ENCODE results near the gene ING2. TPM values are rescaled to one million over a fixed set of nuclear protein-coding genes. Genes with fewer than 3 reads are reported as not detected.
"Not testable (repeated sequence)": the region's sequence is repeated elsewhere in the genome, so short reads cannot be mapped to it uniquely, and the experiment has no call there.

ING2 gene
- 1 to 10 TPM; 9.3 to 9.8 TPM for total RNA-seq
- polyA plus RNA-seq (ENCODE audit: insufficient read length in 6 of 6), result 10 to 100 TPM; 21.6 to 29.4 (median 24.7) TPM
- long read RNA-seq, donor 1, transcript ING2-201 (2 exons, 1,189 nt), result major isoform, 32 of 44 reads
- long read RNA-seq, donor 1, transcript ING2-202 (2 exons, 599 nt), result minor isoform, 5 of 44 reads
- long read RNA-seq, donor 1, partial matches to known transcripts, result 7 of 44 reads
- long read RNA-seq, donor 1, other reads (novel, unspliced or antisense), result 0 of 44 reads
- long read RNA-seq, donor 2, transcript ING2-202 (2 exons, 599 nt), result minor isoform, 7 of 38 reads
- long read RNA-seq, donor 2, transcript ING2-201 (2 exons, 1,189 nt), result major isoform, 19 of 38 reads
- long read RNA-seq, donor 2, partial matches to known transcripts, result 12 of 38 reads
- long read RNA-seq, donor 2, other reads (novel, unspliced or antisense), result 0 of 38 reads
- long read RNA-seq, donor 3, transcript ING2-201 (2 exons, 1,189 nt), result major isoform, 7 of 18 reads
- long read RNA-seq, donor 3, transcript ING2-202 (2 exons, 599 nt), result minor isoform, 5 of 18 reads
- long read RNA-seq, donor 3, partial matches to known transcripts, result 6 of 18 reads
- long read RNA-seq, donor 3, other reads (novel, unspliced or antisense), result 0 of 18 reads
- long read RNA-seq, donor 4, partial matches to known transcripts, result 1 of 2 reads
- long read RNA-seq, donor 4, other reads (novel, unspliced or antisense), result 0 of 2 reads
- long read RNA-seq, donor 5, transcript ING2-202 (2 exons, 599 nt), result minor isoform, 6 of 20 reads
- long read RNA-seq, donor 5, transcript ING2-201 (2 exons, 1,189 nt), result major isoform, 14 of 20 reads
- long read RNA-seq, donor 5, partial matches to known transcripts, result 0 of 20 reads
- long read RNA-seq, donor 5, other reads (novel, unspliced or antisense), result 0 of 20 reads
- long read RNA-seq, donor 6, transcript ING2-202 (2 exons, 599 nt), result minor isoform, 6 of 43 reads
- long read RNA-seq, donor 6, transcript ING2-201 (2 exons, 1,189 nt), result major isoform, 32 of 43 reads
- long read RNA-seq, donor 6, partial matches to known transcripts, result 5 of 43 reads
- long read RNA-seq, donor 6, other reads (novel, unspliced or antisense), result 0 of 43 reads
- long read RNA-seq, donor 7, transcript ING2-201 (2 exons, 1,189 nt), result major isoform, 14 of 20 reads
- long read RNA-seq, donor 7, transcript ING2-202 (2 exons, 599 nt), result minor isoform, 6 of 20 reads
- long read RNA-seq, donor 7, partial matches to known transcripts, result 0 of 20 reads
- long read RNA-seq, donor 7, other reads (novel, unspliced or antisense), result 0 of 20 reads
- long read RNA-seq, donor 8, transcript ING2-202 (2 exons, 599 nt), result minor isoform, 9 of 25 reads
- long read RNA-seq, donor 8, transcript ING2-201 (2 exons, 1,189 nt), result major isoform, 16 of 25 reads
- long read RNA-seq, donor 8, partial matches to known transcripts, result 0 of 25 reads
- long read RNA-seq, donor 8, other reads (novel, unspliced or antisense), result 0 of 25 reads
- long read RNA-seq, donor 9, result 0 reads
- long read RNA-seq, donor 10, partial matches to known transcripts, result 0 of 6 reads
- long read RNA-seq, donor 10, other reads (novel, unspliced or antisense), result 0 of 6 reads
- long read RNA-seq, donor 11, transcript ING2-202 (2 exons, 599 nt), result major isoform, 12 of 31 reads
- long read RNA-seq, donor 11, transcript ING2-201 (2 exons, 1,189 nt), result major isoform, 12 of 31 reads
- long read RNA-seq, donor 11, partial matches to known transcripts, result 7 of 31 reads
- long read RNA-seq, donor 11, other reads (novel, unspliced or antisense), result 0 of 31 reads
- long read RNA-seq, donor 12, transcript ING2-202 (2 exons, 599 nt), result major isoform, 18 of 33 reads
- long read RNA-seq, donor 12, transcript ING2-201 (2 exons, 1,189 nt), result minor isoform, 9 of 33 reads
- long read RNA-seq, donor 12, partial matches to known transcripts, result 6 of 33 reads
- long read RNA-seq, donor 12, other reads (novel, unspliced or antisense), result 0 of 33 reads

- H3K9me3 ChIP-seq, result no peaks in the 10 kb centered on the region
- H3K36me3 ChIP-seq, result no peaks in the 10 kb centered on the region
- TF ChIP-seq, protein P1, sequence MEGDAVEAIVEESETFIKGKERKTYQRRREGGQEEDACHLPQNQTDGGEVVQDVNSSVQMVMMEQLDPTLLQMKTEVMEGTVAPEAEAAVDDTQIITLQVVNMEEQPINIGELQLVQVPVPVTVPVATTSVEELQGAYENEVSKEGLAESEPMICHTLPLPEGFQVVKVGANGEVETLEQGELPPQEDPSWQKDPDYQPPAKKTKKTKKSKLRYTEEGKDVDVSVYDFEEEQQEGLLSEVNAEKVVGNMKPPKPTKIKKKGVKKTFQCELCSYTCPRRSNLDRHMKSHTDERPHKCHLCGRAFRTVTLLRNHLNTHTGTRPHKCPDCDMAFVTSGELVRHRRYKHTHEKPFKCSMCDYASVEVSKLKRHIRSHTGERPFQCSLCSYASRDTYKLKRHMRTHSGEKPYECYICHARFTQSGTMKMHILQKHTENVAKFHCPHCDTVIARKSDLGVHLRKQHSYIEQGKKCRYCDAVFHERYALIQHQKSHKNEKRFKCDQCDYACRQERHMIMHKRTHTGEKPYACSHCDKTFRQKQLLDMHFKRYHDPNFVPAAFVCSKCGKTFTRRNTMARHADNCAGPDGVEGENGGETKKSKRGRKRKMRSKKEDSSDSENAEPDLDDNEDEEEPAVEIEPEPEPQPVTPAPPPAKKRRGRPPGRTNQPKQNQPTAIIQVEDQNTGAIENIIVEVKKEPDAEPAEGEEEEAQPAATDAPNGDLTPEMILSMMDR (IDR thresholded peaks at IDR 0.05), result no peak
- H3K27ac ChIP-seq, result peak within 1 kb of the TSS; percentile 95 to 97
- no peaks in the 10 kb centered on the region for H3K27me3 ChIP-seq
- ATAC-seq, result peak; percentile 76
- intact Hi-C loops (cut with DNase I), result no loop called here
- peak within 1 kb of the TSS; percentile 98 to 99 for H3K4me3 ChIP-seq
- peaks cover 0 to 31% of the 10 kb centered on the region in 2 donors for H3K4me1 ChIP-seq
- DNase-seq, result peak in 1 of 4 donors; percentile 55
Observed at GRCh38 chr4:183504930-183505610, at the start of gene ING2. TSS of gene ING2 (plus strand) at chr4:183505058. CDS start at chr4:183505196, 138 bp downstream.

DNA sequence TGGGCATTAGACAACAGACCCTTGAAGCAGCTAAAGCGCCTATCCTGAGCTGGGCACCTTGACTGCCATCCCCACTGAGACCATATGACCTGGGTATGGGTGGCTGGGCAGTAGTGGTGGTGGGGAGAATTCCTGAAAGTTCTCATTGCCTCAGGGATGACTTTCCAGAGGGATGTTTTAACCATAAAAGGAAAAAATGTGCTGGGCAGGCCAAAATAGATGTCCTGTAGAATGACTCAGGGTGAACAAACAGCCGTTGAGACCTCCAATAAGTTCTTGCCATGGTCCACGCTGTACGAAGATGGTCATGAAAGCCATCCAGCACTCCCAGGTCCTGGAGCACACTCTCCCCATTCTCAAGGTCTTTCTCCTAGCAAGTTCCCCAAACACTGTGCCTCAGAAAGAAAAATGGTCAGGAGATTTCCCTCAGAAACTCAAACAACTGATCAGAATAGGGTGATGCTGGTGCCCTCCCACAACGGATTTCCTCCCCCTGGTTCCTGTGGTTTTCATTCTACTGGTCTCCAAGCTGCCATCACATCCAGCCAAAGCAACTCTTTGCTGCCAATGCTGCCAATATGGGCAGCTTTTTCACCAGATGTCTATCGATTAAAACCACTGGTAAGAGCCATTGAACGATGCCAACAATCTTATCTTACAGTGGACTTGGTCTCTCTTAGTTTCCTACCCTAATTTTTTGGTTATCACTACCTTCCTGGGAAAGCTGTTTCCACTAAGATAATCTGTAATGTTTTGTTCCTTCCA lies 49.2 kb upstream of the ING2 start:
- TF ChIP-seq, protein P1 (IDR thresholded peaks at IDR 0.05), result no peak
- Histone ChIP-seq H3K27me3 (no peaks in the 10 kb centered on the region), H3K36me3 (peaks cover 0 to 12% of the 10 kb centered on the region in 2 donors), H3K27ac (no peak overlapping the region), H3K4me3 (no peak overlapping the region), H3K9me3 (no peaks in the 10 kb centered on the region), H3K4me1 (no peaks in the 10 kb centered on the region)
- intact Hi-C loops (cut with DNase I), result no loop called here
- DNase-seq (no peak), ATAC-seq (no peak)

- H3K4me1 ChIP-seq, result no peaks in the 10 kb centered on the region
- no peaks in the 10 kb centered on the region for H3K27me3 ChIP-seq
- DNase-seq (no peak), ATAC-seq (no peak)
- intact Hi-C loops (cut with DNase I), result no loop called here
- H3K27ac ChIP-seq, result no peak overlapping the region
- H3K36me3 ChIP-seq, result no peaks in the 10 kb centered on the region
- H3K9me3 ChIP-seq, result no peaks in the 10 kb centered on the region
- TF ChIP-seq, protein P1 (IDR thresholded peaks at IDR 0.05), result no peak
- no peak overlapping the region for H3K4me3 ChIP-seq
Observed at GRCh38 chr4:183458005-183458404, 46.9 kb upstream of the ING2 start.

DNA sequence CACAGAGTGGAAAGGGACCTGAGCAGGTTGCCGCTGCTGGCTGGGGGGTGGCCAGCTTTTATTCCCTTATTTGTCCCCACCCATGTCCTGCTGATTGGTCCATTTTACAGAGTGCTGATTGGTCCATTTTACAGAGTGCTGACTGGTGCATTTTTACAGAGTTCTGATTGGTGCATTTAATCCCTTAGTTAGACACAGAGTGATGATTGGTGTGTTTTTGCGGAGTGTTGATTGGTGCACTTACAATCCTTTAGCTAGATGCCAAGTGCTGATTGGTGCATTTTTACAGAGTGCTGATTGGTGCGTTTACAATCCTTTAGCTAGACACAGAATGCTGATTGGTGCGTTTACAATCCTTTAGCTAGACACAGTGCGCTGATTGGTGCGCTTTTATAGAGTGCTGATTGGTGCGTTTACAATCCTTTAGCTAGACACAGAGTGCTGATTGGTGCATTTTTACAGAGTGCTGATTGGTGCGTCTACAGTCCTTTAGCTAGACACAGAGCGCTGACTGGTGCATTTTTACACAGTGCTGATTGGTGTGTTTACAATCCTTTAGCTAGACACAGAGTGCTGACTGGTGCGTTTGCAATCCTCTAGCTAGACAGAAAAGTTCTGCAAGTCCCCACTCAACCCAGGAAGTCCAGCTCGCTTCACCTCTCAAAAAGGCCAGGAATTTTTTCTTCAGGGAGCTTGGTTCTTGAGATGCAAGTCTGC lies 40.8 kb upstream of the ING2 start:
- H3K4me1 ChIP-seq; H3K36me3 ChIP-seq; H3K4me3 ChIP-seq; DNase-seq; H3K27ac ChIP-seq; intact Hi-C loops (cut with DNase I); H3K9me3 ChIP-seq; ATAC-seq; H3K27me3 ChIP-seq: not testable (repeated sequence)

- H3K36me3 ChIP-seq; H3K27me3 ChIP-seq; ATAC-seq; H3K4me1 ChIP-seq; H3K9me3 ChIP-seq; H3K27ac ChIP-seq; intact Hi-C loops (cut with DNase I); H3K4me3 ChIP-seq: not testable (repeated sequence)
- peak in 1 of 4 donors; percentile 42 for DNase-seq
Observed at GRCh38 chr4:183465879-183466278, 39.0 kb upstream of the ING2 start.

Measured in left lung (tissue), 14 donors.